Measurements from ENCODE around the gene OR4X2.

Gene OR4X2

DNA sequence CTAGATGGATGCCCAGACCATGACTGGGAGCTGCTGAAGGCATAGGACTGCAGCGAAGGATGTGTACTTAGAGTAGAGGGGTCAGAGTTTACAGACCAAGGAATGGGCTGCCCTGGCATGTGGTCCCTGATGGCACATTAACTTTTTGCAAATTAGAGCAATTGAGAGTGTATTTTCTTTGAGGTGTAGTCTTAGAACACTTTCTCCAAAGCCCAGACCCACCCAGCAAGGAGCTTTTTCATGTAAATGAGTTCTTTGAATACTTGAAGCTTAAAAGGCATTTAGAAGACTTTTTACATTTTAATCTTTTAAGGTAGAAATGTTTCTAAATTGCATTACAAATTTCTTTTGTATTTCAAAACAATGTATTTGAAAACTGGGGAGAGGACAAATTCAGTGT, 27.7 kb downstream of the OR4X2 start:
- Mint-ChIP-seq H3K4me1 (no peaks in the 10 kb centered on the region), H3K9me3 (peaks cover 30% of the 10 kb centered on the region), H3K36me3 (ENCODE audit: low read depth) (no peaks in the 10 kb centered on the region), H3K27me3 (ENCODE audit: low read depth, poor library complexity) (no peaks in the 10 kb centered on the region), H3K27ac (no peak overlapping the region), H3K4me3 (no peak overlapping the region)
- no peak for DNase-seq
- TF ChIP-seq, protein P1, sequence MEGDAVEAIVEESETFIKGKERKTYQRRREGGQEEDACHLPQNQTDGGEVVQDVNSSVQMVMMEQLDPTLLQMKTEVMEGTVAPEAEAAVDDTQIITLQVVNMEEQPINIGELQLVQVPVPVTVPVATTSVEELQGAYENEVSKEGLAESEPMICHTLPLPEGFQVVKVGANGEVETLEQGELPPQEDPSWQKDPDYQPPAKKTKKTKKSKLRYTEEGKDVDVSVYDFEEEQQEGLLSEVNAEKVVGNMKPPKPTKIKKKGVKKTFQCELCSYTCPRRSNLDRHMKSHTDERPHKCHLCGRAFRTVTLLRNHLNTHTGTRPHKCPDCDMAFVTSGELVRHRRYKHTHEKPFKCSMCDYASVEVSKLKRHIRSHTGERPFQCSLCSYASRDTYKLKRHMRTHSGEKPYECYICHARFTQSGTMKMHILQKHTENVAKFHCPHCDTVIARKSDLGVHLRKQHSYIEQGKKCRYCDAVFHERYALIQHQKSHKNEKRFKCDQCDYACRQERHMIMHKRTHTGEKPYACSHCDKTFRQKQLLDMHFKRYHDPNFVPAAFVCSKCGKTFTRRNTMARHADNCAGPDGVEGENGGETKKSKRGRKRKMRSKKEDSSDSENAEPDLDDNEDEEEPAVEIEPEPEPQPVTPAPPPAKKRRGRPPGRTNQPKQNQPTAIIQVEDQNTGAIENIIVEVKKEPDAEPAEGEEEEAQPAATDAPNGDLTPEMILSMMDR (IDR thresholded peaks at IDR 0.05), result no peak

Data from nephron progenitor cell (in vitro differentiated cells).